ENCODE results near the gene RAI2.

RAI2 gene

GRCh38 chrX:17860811-17861488 lies at the start of gene RAI2:
RAI2 (minus strand) TSS chrX:17861298; CDS start chrX:17802010, 59,288 bp downstream.
- DNase-seq, result peak; percentile 5 to 43 (median 15)

GRCh38 chrX:17888421-17888820 lies 27.3 kb upstream of the RAI2 start:
- DNase-seq, result no peak

GRCh38 chrX:17882680-17883079 lies 21.6 kb upstream of the RAI2 start:
- DNase-seq, result no peak

GRCh38 chrX:17878028-17878670 lies 17.1 kb upstream of the RAI2 start:
- no peak for DNase-seq

GRCh38 chrX:17876135-17876534 lies 15.0 kb upstream of the RAI2 start:
- DNase-seq, result no peak

- no peak for DNase-seq
Observed at GRCh38 chrX:17869580-17869979, 8.5 kb upstream of the RAI2 start.

GRCh38 chrX:17861489-17862011 lies 452 bp upstream of the RAI2 start:
- no peak for DNase-seq

- peak in 2 of 6 experiments; percentile 8 to 19 for DNase-seq
Observed at GRCh38 chrX:17860179-17860780, 818 bp downstream of the RAI2 start.

GRCh38 chrX:17859609-17860178 lies 1.4 kb downstream of the RAI2 start:
- peak in 5 of 6 experiments; percentile 5 to 27 (median 20) for DNase-seq

GRCh38 chrX:17854531-17854930 lies 6.6 kb downstream of the RAI2 start:
- no peak for DNase-seq

GRCh38 chrX:17854069-17854468 lies 7.0 kb downstream of the RAI2 start:
- no peak for DNase-seq

GRCh38 chrX:17851874-17852273 lies 9.2 kb downstream of the RAI2 start:
- DNase-seq, result no peak

- no peak for DNase-seq
Observed at GRCh38 chrX:17848545-17849265, 12.4 kb downstream of the RAI2 start.

- no peak for DNase-seq
Observed at GRCh38 chrX:17846045-17846444, 15.1 kb downstream of the RAI2 start.

- DNase-seq, result no peak
Observed at GRCh38 chrX:17844236-17844635, 16.9 kb downstream of the RAI2 start.

- no peak for DNase-seq
Observed at GRCh38 chrX:17842769-17843525, 18.2 kb downstream of the RAI2 start.

GRCh38 chrX:17839269-17839668 lies 21.8 kb downstream of the RAI2 start:
- no peak for DNase-seq

- no peak for DNase-seq
Observed at GRCh38 chrX:17836830-17837229, 24.3 kb downstream of the RAI2 start.

GRCh38 chrX:17833954-17834353 lies 27.1 kb downstream of the RAI2 start:
- no peak for DNase-seq

GRCh38 chrX:17831255-17831654 lies 29.8 kb downstream of the RAI2 start:
- no peak for DNase-seq

GRCh38 chrX:17830211-17830610 lies 30.9 kb downstream of the RAI2 start:
- no peak for DNase-seq

GRCh38 chrX:17829566-17829965 lies 31.5 kb downstream of the RAI2 start:
- no peak for DNase-seq

Data from stimulated activated naive CD4-positive, alpha-beta T cell (primary cell).